Muscle of leg (tissue), 11 donors: ENCODE measurements around the gene NHSL2. TPM values are rescaled to one million over a fixed set of nuclear protein-coding genes. Genes with fewer than 3 reads are reported as not detected.
A peak's percentile ranks its signal among the peaks of the same experiment; 100 is the strongest.

Source experiments
- DNase-seq: peaks from one replicate; pipeline ENCODE4 v3.0.0; 2013
- H3K27ac ChIP-seq: one replicate; pipeline ENCODE4 v1.5.1; 2013; ENCODE audit warnings: mild to moderate bottlenecking, low read length, control low read depth
- H3K27me3 ChIP-seq: one replicate; pipeline ENCODE4 v1.6.1; 2013; ENCODE audit warnings: low read length; ENCODE audit not compliant: control insufficient read depth, insufficient read depth
- H3K36me3 ChIP-seq: one replicate; pipeline ENCODE4 v1.6.1; 2013; ENCODE audit warnings: low read length; ENCODE audit not compliant: control insufficient read depth, insufficient read depth
- H3K4me1 ChIP-seq: one replicate; pipeline ENCODE4 v1.6.1; 2013; ENCODE audit warnings: low read length; ENCODE audit not compliant: control insufficient read depth, insufficient read depth
- H3K4me3 ChIP-seq: one replicate; pipeline ENCODE4 v1.5.1; 2013; ENCODE audit warnings: low read length, control low read depth
- H3K9me3 ChIP-seq: replicated peaks from 2 replicates; pipeline ENCODE4 v1.6.1; 2013; ENCODE audit warnings: low read depth, low read length; ENCODE audit not compliant: control insufficient read depth
- WGBS: methylation state at CpG from one replicate; pipeline ENCODE4 v1.1.5; 2013; ENCODE audit warnings: missing lambda C conversion rate; ENCODE audit not compliant: insufficient coverage; 5-methylcytosine and 5-hydroxymethylcytosine counted together
- polyA plus RNA-seq, 8 donors: library from polyadenylated mRNA; unstranded; fragments of 120-200 nt; gene quantifications; one replicate each; pipeline versions ENCODE4 v1.2.1 to v1.2.3, GENCODE V29; 2013; ENCODE audit warnings: inconsistent platforms in 1 of 8, low replicate concordance in 1 of 8; ENCODE audit not compliant: insufficient read length in 8 of 8, insufficient read depth in 1 of 8
- total RNA-seq: library from RNA; stranded (reverse); fragments of 120-200 nt; gene quantifications from one replicate; pipeline ENCODE4 v1.2.4, GENCODE V29; 2013

NHSL2 gene
- total and polyA plus RNA-seq, 9 donors: 6.6 to 11.1 (median 8.3) TPM

DNA sequence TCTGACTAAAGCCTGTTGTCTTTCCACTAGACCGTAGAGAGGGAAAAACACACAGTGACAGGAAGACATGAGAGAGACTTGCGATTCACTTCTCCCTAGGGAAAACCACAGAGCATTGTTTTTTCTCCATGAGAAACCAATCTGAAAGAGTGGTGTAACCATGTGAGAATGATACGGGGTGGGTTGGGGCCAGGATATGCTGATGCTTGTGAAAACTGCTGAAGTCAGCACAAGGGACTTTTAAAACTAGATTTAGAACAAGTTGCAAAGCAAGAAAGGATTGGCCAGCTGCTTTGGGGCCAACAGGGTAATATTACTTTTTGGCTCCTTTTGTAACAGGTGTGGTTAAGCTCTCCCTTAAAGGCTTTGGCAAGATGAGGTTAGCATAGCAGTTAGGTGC is 66.1 kb downstream of the NHSL2 start:
- Histone ChIP-seq H3K9me3 (no peaks in the 10 kb centered on the region), H3K4me3 (no peak overlapping the region), H3K4me1 (no peaks in the 10 kb centered on the region), H3K27ac (no peak overlapping the region), H3K27me3 (peaks cover 18% of the 10 kb centered on the region), H3K36me3 (no peaks in the 10 kb centered on the region)
- DNase-seq: peak; percentile 40
- 33% methylated on average over 1 of the region's 3 CpGs for WGBS

DNA sequence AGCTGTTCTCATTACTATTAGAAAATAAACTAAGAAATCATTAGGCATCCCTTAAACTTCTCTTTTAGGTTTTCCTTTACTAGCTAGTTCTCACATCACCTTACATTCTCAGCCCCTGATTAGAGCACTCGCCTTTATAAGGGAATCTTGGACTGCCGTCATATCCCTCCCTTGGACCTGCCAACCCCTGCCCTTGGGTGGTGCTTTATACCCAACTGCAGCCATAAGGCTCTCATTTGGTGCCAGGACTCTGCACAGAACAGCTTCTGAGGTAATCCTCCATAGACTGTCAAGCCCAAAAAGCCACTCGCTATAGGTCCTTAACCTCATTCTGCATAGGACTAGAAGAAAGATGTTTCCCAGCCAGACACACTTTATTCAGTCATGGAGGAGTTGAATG is 67.5 kb downstream of the NHSL2 start:
- no peaks in the 10 kb centered on the region for H3K4me1 ChIP-seq
- H3K27ac ChIP-seq: no peak overlapping the region
- WGBS: 92% methylated on average over 2 of the region's 3 CpGs

DNA sequence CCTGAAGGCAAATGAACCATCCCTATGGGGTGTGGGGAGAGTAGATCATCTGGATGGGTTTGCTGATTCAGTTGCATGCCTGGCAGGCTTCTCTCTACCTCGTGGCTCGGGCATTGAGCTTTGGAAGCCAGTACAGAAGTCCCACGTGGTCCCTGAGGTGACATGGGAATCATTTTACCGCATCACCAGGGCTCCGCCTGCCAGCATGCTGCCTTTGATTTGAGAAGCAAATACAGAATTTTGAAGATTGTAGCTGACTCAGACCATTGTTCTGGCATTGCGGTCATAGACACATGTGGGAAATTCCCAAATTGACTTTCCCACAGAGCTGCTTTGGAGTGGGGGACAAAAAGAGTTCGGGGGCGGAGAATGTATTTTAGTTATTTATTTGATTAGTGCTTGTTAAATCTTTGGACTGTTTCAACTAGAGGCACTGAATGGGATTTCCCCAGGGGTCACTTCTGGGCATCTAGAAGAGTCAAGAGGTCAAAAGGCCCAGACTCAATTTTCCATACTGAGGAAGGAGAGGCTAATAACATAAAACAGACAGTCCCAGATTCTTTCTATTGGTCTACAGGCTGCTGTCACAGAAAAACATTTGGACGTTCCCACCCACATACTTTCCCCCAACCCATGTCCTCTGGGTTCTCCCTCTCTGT is 79.3 kb downstream of the NHSL2 start:
- H3K27me3 ChIP-seq: peaks cover 33% of the 10 kb centered on the region
- H3K4me3 ChIP-seq: no peak overlapping the region
- peak overlapping the region; percentile 52 for H3K27ac ChIP-seq
- H3K9me3 ChIP-seq: no peaks in the 10 kb centered on the region
- 32% methylated on average over 7 of the region's 9 CpGs for WGBS
- H3K4me1 ChIP-seq: peaks cover 23% of the 10 kb centered on the region
- H3K36me3 ChIP-seq: no peaks in the 10 kb centered on the region
- peak; percentile 73 for DNase-seq

More for the DNA sequence above, 67.5 kb downstream of the NHSL2 start:
- H3K36me3 ChIP-seq: no peaks in the 10 kb centered on the region
- no peaks in the 10 kb centered on the region for H3K9me3 ChIP-seq
- no peak for DNase-seq
- H3K27me3 ChIP-seq: peaks cover 18% of the 10 kb centered on the region
- no peak overlapping the region for H3K4me3 ChIP-seq

DNA sequence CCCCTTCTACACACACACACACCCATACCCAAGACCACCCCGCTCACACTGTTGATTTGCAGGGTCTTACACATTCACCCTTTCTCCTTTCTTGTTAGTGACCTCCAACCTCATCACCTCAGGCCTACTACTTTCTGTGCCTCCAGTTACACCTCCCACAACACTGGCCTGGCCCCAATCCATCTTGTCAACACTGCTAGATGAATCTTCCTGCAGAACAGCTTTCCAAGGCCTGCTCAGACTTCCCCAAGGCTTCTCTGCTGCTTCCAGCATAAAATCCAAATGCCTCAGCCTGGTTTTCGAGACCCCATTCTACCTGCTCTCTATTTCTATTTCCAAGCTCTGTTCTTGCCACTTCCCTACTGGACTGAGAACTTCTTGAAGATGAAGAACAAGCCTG is 79.9 kb downstream of the NHSL2 start:
- H3K27ac ChIP-seq: peak overlapping the region; percentile 13
- WGBS: 44% methylated on average over 1 of the region's 2 CpGs

DNA sequence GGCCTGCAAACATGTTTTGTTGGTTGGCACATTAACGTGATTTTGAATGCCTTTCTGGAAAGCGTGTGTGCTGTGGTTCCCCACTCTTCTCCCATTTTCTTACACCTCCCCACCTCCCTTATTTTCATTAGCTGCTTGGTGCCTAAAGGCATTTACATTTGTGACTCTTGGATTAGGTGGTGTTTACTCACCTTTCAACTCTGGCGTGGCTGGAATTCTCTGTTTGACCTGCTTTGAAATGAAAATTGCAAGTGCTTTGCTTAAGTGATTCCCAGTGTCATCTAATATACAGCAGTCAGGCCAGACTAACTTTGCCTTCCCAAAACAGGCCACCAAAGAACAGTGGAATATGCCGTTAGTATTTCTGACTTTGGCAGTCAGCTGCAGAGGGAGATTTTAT is 80.5 kb downstream of the NHSL2 start:
- Histone ChIP-seq H3K4me3 (no peak overlapping the region), H3K27me3 (peaks cover 41% of the 10 kb centered on the region), H3K27ac (no peak overlapping the region), H3K4me1 (peaks cover 23% of the 10 kb centered on the region), H3K9me3 (no peaks in the 10 kb centered on the region), H3K36me3 (no peaks in the 10 kb centered on the region)
- DNase-seq: peak; percentile 27
- WGBS: no CpG with 5 or more reads among the region's 4 CpGs

More for the DNA sequence above, 79.9 kb downstream of the NHSL2 start:
- peaks cover 37% of the 10 kb centered on the region for H3K27me3 ChIP-seq
- H3K36me3 ChIP-seq: no peaks in the 10 kb centered on the region
- DNase-seq: no peak
- H3K4me1 ChIP-seq: peaks cover 23% of the 10 kb centered on the region
- H3K9me3 ChIP-seq: no peaks in the 10 kb centered on the region
- H3K4me3 ChIP-seq: no peak overlapping the region

DNA sequence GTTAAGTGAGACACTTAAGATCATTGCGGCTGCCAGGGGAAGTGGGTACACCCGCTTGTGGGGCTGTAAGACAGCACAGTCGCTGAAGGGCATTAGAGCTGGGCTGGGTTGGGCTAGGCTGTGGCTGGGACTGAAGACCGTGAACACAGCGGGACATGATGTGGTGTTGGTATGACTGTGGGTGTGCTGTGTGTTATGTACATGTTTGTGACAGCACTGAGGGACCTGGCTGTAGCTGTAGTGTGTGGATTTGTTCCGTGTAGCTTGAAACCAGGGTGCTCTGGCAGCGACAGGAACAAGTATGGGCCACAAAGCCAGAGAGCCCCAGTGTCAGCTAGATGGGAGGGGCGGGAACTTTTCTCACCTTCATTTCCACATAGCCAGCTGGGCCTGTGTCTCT is 82.1 kb downstream of the NHSL2 start:
- WGBS: 64% methylated on average over 6 of the region's 8 CpGs
- H3K36me3 ChIP-seq: no peaks in the 10 kb centered on the region

DNA sequence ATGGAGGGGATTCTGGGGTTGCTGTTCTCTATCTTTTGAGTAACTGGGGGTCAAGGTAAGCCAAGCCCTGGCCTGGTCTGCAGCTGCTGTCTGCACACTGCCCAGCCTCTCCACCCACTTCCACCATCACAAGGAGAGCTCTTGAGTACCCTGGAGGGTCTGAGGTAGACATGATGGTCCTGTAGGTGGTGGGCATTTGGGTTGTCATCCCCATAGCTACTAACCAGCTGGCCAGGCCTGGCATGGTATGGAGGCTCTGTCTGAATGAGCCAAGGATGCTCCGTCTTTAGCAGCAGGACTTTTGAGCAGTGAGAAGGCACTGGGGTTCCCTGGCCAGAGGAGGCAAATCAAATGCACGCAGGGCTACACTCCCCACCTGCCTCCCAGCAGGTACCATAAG is 82.7 kb downstream of the NHSL2 start:
- 71% methylated on average over 2 of the region's 2 CpGs for WGBS

More for the DNA sequence above, 82.1 kb downstream of the NHSL2 start:
- Histone ChIP-seq H3K4me3 (no peak overlapping the region), H3K9me3 (no peaks in the 10 kb centered on the region), H3K27ac (no peak overlapping the region), H3K27me3 (peaks cover 45% of the 10 kb centered on the region), H3K4me1 (peaks cover 27% of the 10 kb centered on the region)
- no peak for DNase-seq

DNA sequence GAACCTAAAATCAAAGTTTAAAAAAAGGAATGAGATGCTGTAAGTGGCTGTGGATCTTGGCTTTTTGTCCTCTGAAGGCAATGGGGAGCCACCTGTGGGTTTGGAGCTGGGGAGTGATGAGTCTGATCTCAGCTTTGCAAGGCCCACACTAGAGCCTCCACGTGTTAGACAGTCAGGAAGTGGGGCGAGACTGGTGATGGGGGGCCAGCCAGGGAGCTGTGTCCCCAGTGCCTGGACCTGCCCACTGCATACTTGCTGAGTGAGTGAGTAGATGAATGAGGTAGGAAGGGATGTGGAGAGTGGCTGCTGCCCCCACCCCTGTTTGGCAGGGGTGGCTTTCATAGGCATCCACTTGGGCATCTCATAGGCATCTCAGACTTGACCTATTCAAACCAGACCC is 84.0 kb downstream of the NHSL2 start:
- no peak overlapping the region for H3K4me3 ChIP-seq
- H3K27me3 ChIP-seq: peaks cover 44% of the 10 kb centered on the region
- H3K36me3 ChIP-seq: no peaks in the 10 kb centered on the region
- no peak overlapping the region for H3K27ac ChIP-seq
- 100% methylated on average over 2 of the region's 2 CpGs for WGBS
- no peak for DNase-seq
- H3K4me1 ChIP-seq: peaks cover 25% of the 10 kb centered on the region
- H3K9me3 ChIP-seq: no peaks in the 10 kb centered on the region

More for the DNA sequence above, 82.7 kb downstream of the NHSL2 start:
- Histone ChIP-seq H3K27me3 (peaks cover 43% of the 10 kb centered on the region), H3K4me3 (no peak overlapping the region), H3K36me3 (no peaks in the 10 kb centered on the region), H3K4me1 (peaks cover 27% of the 10 kb centered on the region), H3K27ac (no peak overlapping the region), H3K9me3 (no peaks in the 10 kb centered on the region)
- no peak for DNase-seq

DNA sequence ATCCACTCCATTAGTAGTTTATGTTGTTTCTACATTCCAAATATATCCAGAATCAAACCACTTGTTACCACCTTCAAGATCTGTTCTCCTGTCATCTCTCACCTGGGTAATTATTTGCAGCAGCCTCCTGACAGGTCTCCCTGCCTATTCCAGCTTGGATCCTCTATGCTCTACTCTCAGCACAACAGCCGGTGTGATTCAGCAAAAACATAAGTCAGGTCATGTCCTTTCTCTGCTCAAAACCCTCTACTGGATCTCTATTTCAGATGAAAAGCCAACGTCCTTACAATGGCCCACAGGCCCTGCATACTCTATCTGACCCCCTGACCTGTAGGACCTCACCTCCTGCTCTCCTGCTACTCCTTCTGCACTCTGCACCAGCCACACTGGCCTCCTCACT is 84.5 kb downstream of the NHSL2 start:
- Histone ChIP-seq H3K4me3 (no peak overlapping the region), H3K27ac (no peak overlapping the region), H3K36me3 (no peaks in the 10 kb centered on the region), H3K4me1 (peaks cover 24% of the 10 kb centered on the region), H3K27me3 (peaks cover 44% of the 10 kb centered on the region), H3K9me3 (no peaks in the 10 kb centered on the region)
- 50% methylated on average over 2 of the region's 2 CpGs for WGBS
- DNase-seq: no peak

DNA sequence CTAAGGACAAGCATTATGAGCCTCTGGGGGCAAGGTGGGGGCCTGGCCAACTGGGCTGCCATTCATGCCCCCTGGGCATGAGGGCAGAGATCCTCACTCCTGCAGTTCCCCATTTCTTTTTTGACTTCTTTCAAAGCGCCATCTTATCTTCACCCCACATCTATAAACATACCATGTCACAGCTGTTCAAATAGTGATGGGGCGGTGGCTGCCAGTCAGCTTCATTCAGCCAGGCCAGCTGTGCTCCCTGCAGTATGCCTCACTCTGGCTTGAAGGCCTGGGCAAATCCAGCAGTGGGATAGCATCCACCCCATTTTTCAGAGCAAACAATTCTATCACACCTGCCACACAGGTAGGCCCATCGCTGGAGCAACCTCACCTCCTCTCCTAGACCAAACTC is 85.5 kb downstream of the NHSL2 start:
- H3K9me3 ChIP-seq: no peaks in the 10 kb centered on the region
- no peak for DNase-seq
- H3K4me1 ChIP-seq: peaks cover 18% of the 10 kb centered on the region
- whole genome bisulfite sequencing: 94% methylated on average over 2 of the region's 3 CpGs
- H3K27me3 ChIP-seq: peaks cover 40% of the 10 kb centered on the region
- no peak overlapping the region for H3K27ac ChIP-seq
- no peaks in the 10 kb centered on the region for H3K36me3 ChIP-seq
- no peak overlapping the region for H3K4me3 ChIP-seq

DNA sequence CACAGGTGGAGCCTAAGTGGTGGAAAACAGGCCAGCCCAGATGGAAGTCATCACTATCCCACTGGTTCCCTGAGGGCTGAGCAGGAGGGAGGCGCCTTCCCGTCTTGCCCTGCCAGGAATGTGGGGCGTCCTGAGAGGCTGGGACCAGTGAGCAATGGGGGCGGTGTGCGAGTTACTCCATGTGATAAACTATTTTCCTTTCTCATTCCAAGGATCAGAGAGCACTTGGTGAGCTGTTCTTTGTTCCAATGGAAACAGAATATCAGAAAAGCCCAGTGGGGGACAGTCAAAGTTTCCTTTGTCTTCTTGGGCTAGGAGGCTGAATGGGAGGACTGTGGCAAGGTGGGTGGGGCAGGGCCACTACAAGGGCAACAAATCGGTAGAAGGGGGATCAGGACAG is 86.2 kb downstream of the NHSL2 start:
- no peaks in the 10 kb centered on the region for H3K36me3 ChIP-seq
- peak; percentile 89 for DNase-seq
- peak overlapping the region; percentile 75 for H3K27ac ChIP-seq
- peaks cover 42% of the 10 kb centered on the region for H3K27me3 ChIP-seq
- no peak overlapping the region for H3K4me3 ChIP-seq
- H3K9me3 ChIP-seq: no peaks in the 10 kb centered on the region
- peaks cover 17% of the 10 kb centered on the region for H3K4me1 ChIP-seq
- WGBS: 18% methylated on average over 2 of the region's 6 CpGs
